Measurements from ENCODE around the gene SPA17.

GRCh38 chr11:124718801-124719200 is 45.1 kb downstream of the SPA17 start:
- TF ChIP-seq, protein P1, sequence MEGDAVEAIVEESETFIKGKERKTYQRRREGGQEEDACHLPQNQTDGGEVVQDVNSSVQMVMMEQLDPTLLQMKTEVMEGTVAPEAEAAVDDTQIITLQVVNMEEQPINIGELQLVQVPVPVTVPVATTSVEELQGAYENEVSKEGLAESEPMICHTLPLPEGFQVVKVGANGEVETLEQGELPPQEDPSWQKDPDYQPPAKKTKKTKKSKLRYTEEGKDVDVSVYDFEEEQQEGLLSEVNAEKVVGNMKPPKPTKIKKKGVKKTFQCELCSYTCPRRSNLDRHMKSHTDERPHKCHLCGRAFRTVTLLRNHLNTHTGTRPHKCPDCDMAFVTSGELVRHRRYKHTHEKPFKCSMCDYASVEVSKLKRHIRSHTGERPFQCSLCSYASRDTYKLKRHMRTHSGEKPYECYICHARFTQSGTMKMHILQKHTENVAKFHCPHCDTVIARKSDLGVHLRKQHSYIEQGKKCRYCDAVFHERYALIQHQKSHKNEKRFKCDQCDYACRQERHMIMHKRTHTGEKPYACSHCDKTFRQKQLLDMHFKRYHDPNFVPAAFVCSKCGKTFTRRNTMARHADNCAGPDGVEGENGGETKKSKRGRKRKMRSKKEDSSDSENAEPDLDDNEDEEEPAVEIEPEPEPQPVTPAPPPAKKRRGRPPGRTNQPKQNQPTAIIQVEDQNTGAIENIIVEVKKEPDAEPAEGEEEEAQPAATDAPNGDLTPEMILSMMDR (IDR thresholded peaks at IDR 0.05) = no peak
- TF ChIP-seq POLR2AphosphoS5 (IDR thresholded peaks at IDR 0.05) (no peak), POLR2A (IDR thresholded peaks at IDR 0.05) (no peak), EP300 (IDR thresholded peaks at IDR 0.05) (no peak)
